Hematopoietic multipotent progenitor cell (in vitro differentiated cells): ENCODE data around the gene SNX27. TPM values are rescaled to one million over a fixed set of nuclear protein-coding genes. Genes with fewer than 3 reads are reported as not detected.

Experiments
- DNase-seq, 3 donors: peaks; one replicate each; pipeline ENCODE4 v3.0.0-alpha.2; 2011 to 2015; ENCODE audit warnings: low read depth in 2 of 3, low spot score in 2 of 3
- total RNA-seq: library from RNA; depleted of rRNA; stranded (reverse); fragments of >200 nt; gene quantifications from one replicate; pipeline ENCODE4 v1.2.3, GENCODE V29; 2012

The SNX27 gene
- total RNA-seq, 1 donor = 11.8 TPM

DNA sequence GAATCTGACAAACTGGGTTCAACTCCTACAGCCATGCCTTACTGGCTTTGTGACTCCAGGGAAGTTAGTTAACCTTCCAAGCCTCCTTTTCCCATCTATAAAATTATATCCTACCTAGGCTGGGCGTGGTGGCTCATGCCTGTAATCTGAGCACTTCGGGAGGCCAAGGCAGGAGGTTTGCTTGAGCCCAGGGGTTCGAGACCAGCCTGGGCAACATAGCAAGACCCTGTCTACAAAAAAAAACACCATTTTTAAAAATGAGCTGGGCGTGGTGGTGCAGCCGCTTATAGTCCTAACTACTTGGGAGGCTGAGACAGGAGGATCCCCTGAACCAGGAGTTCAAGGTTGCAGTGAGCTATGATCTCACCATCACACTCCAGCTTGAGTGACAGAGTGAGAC, 89.7 kb downstream of the SNX27 start:
- no peak for DNase-seq

GRCh38 chr1:151702936-151703335, 91.1 kb downstream of the SNX27 start:
- DNase-seq = no peak

DNA sequence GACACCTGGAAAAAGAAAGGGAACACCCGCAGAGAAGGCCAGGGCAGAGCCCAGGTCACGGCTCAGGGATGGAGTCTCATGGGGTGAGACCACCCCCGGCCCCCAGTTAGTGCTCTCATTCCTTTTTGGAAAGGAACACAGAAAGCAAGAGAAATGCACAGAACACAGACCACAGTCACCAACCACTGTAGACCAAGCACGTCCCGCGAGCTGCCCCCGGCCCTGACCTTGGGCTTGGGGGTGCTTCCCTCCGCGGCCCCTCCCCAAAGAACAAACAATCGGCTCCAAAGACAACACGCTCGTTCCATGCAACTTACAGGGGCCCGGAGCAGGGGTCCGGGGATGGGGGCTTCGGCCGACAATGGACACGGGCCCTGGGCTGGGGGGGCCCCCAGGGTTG, 92.0 kb downstream of the SNX27 start:
- DNase-seq = no peak

- DNase-seq = no peak
These were observed 92.4 kb downstream of the SNX27 start for GRCh38 chr1:151704246-151704645.

GRCh38 chr1:151705146-151705545, 93.3 kb downstream of the SNX27 start:
- DNase-seq = no peak

DNA sequence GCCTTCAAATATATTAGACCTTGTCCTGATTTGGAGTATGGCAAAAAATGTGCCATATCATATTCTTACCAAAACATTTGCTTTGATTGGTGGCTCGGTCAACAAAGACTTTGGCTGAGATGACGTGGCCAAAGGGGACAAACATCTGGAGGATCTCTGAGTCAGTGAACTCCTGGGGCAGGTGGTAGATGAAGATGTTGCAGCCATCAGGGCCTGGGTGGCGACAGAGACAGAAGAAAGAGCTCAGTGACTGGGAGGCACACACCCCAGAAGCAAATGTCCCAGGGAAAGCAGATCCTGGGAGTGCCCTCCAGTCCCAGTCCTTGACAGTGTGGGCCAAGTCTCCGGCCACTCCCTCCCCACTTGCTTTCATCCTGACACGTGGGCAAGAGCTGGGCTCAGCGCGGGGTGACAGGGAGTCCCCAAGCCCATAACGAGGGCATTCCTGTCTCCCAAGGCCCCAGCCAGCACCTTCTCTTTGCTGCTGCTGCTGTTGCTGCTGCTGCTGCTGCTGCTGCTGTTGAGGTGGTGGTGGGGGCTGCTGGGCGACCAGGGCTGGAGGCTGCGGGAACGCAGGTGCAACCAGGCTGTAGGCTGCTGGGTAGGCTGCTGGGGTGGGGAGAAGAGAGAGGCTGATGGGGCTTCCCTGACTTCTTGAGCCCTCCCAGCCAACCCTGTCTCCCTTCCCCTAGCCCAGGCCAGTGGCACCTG, 94.1 kb downstream of the SNX27 start:
- no peak for DNase-seq

- DNase-seq = no peak
These were observed 94.9 kb downstream of the SNX27 start for GRCh38 chr1:151706464-151707415.

DNA sequence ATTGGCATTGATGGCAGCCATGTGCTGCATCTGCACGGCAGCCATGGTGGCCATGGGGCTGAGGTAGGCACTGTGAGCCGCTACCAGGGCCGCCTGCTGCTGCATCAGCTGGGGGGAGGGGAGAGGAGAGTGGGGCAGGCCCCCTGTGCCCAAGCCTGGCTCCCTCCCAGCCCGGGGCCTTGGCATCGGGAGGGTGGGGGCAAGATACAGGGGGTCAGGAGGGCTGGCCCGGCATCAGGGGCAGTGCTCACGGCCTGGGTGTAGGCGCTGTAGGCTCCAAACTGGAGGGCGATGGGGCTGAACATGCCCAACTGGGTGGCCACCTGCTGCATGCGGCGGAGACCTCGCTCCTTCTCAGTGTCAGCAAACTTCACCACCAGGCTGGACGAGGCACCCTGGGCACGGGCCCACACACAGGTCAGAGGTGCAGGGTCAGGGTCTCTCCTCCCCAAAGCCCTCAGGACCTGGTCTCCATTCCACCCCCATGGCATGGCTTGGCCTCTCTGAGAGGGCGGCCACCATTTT, 95.8 kb downstream of the SNX27 start:
- no peak for DNase-seq

- DNase-seq = no peak
These were observed 97.0 kb downstream of the SNX27 start for GRCh38 chr1:151708891-151709290.

DNA sequence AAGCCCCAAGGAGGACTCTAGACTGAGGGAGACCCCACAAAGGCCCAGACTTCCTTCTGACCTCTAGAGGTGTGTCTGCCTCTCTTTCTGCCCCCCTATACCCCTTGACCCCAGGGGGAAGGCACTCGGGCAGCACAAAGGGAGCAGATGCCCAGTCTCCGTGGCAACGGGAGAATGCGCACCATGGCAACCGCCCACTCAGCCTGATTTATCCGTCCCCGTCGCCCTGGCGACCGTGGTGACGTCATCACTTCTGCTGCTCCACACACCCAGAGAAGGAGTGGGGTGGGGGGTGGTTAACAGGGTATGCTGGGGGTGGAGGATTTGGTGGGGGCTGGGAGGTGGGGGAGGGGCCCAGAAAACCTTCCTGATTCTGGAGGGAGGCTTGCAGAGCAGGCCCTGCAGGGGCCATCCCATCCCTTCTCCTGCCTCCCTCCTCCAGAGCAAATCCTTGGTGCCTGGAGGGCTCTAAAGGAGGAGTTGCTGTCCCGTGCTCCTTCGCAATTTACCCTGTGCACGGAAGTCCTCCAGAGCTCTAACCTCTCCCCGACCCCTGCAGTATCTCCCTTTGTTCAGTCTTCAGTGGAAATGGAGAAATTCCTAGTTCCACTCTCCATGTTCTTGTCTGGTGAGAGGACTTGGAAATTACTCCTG, 98.5 kb downstream of the SNX27 start:
- peak in 1 of 3 donors; percentile 18 for DNase-seq

DNA sequence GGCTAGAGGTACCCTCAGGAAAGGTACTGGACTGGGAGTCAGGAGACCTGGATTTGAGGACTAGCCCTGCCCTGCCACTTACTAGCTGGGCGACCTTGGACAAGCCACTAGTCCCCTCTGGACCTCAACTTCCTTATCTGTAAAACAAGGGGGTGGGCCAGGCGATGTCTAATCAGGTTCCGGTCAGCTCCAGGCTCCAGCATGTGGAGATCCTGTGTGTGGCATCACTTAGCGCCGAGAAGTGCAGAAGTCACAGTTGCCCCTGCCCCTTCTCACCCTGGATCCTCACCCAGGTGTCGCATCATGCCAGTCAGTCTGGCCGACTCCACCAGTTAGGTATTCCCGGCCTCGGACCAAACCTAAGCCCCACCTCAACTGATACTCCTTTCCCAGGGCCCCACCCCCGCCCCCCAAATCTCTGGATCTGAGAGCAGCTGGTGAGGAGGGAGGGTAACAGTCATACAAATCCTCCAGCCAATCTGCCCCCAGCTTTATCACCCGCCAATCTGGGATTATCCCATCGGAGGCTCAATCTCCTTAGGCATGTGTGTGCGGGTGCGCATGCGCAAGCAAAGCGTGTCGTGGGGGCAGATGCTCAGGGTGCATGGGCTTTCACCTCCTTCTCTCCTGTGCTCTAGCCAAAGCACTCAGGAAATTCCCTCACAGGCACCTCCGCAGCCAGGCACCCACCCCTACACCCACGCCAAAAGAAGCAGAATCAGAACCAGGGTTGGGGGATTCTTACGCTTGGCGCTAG, 99.4 kb downstream of the SNX27 start:
- no peak for DNase-seq

DNA sequence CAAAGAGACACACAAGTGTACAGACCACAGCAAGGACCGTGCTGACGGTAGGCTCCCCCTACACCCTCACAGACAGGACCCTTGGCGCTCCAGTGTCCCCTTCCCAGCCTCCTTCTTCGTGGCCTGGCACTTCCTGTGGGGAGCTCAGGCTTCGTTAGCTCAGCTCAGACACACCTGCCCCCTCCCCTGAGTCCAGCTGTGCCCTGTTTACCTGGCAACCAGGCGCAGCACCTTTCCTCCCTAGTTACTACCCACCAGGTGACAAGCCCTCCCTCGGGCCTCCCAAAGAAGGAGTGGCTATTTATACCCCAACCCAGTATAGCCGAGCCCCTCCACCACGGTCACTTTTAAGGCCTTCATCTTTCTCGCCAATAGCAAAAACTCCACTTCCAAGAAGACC, 100.1 kb downstream of the SNX27 start:
- no peak for DNase-seq

- no peak for DNase-seq
These were observed 101.2 kb downstream of the SNX27 start for GRCh38 chr1:151713044-151713443.

DNA sequence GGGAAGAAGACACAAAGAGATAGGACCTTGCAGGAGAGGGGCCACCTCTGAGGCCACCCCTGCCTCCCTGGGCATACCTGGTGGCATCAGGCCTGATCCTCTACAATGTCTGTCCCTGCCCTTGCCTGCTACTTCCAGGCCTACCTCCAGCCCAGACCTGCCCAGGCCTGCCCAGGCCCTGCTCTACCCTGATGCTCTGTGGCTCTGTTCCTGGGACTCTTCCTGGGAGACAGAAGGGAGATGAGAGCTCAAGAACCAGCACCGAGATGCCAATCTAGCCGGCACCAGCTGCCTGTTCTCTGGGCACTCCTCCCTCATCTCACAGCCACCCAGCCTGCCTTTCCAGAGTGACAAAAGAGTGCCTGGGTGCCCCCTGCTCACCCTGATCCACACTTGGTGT, 102.0 kb downstream of the SNX27 start:
- no peak for DNase-seq

DNA sequence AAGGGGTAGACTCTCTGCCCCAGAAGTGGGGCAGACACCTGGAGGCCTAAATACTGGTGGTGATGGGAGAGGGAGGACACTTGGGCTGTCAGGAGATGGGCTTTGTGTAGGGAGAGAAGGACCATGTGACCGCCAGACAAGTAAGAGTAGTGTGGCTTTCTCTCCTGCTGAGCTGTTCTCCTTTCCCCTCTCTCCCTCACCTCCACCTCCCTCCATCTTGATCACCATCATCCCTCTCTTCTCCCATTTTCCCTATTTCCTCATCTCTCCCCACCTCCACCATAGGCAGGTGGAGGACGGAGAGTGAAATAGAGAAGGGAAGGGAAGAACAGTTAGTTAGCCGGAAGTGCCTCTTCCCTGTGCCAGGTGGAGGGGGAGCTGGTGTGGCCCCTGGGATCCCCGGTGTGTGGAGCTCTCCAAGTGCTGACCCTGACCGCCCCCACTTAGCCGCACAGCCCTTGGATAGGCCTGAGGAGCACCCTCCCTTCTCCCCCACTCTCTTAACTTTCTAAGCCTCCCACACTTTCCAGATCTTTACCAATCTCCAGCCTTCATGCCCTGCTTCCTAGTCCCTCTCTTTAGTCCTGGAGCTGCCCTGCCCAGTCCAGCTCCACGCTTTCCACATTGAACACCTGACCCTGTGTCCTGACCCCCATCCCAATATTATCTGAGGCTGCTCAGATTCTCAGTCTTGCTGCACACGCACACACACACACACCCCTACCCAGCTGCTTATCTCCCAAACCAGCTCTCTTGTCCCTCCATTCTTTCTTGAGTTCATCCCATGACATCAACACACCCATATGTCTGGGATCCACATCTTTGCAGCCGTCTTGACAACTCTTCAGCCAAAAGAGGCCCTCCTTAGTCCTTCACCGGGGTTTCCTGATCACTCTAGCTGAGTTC, 103.2 kb downstream of the SNX27 start:
- no peak for DNase-seq

DNA sequence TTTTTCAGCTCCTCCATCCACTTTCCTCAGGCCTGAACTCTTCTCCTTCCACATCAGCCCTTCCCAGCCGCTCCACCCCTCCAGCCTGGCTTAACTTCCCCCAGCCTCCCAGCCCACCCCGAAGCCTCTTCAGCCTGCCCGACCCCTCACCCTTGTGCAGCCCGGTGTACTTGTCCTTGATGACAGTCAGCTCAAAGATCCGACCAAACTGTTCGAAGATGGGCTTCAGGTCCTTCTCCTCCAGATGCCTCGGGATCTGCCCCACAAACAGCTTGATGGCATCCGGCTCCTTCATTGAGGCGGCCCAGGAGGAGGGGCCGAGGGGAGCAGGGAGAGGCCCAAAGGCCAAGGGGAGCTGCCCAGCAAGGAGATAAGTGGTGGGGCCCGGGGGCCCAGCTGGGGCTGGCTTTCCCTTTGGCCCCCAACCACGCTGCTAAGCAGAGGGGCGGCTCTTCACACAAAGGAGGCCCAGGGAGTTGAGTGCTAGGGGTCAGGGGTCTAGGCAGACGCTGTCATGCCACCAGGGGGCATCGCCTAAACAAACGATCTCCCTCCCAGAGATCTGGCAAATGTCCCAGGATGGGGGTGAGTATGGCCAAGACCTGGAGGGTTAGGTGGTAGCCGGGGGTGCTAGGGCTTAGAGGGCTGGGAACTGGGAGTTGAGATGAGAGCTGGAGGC, 104.0 kb downstream of the SNX27 start:
- peak in 1 of 3 donors; percentile 47 for DNase-seq

DNA sequence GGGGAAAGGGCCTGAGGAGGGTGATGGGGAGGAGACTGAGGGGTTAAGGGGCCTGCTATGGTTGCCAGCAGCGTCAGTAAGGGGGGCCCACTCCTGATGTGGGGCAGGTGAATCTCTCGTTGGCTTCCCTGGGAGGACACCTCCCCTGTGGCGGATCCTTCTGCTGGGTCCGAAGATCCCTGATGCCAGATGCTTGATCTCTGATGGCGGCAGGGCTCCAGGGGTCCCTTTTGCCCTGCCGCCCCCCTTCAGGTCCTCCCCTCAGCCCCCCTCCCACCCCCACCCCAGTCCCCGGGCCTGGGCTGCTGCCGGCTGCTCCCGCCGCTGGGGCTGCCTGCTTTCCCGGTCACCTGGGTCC, 104.5 kb downstream of the SNX27 start:
- no peak for DNase-seq

- DNase-seq = peak in 2 of 3 donors; percentile 52 to 68
These were observed 105.2 kb downstream of the SNX27 start, which contains the start of gene CELF3 for GRCh38 chr1:151716771-151717631. Gene CELF3 (minus strand): TSS chr1:151716803. CDS start chr1:151716020, 783 bp downstream.
